Suprapubic skin (tissue), 4 donors: Measurements from ENCODE around the gene TMEM214. TPM values are rescaled to one million over a fixed set of nuclear protein-coding genes. Genes with fewer than 3 reads are reported as not detected.

Experiments
- DNase-seq, 2 donors: peaks; one replicate each; pipeline ENCODE4 v3.0.0-alpha.2; 2019; ENCODE audit warnings: low spot score in 2 of 2
- H3K27ac ChIP-seq: fragments of 200-600 bp; sonication (generic); one replicate; pipeline ENCODE4 v1.5.1; 2019
- H3K27me3 ChIP-seq: fragments of 200-600 bp; sonication (generic); one replicate; pipeline ENCODE4 v1.5.1; 2019
- H3K36me3 ChIP-seq: fragments of 200-600 bp; sonication (generic); one replicate; pipeline ENCODE4 v1.5.1; 2019
- H3K4me1 ChIP-seq: fragments of 200-600 bp; sonication (generic); one replicate; pipeline ENCODE4 v1.5.1; 2019
- H3K4me3 ChIP-seq: fragments of 200-600 bp; sonication (generic); one replicate; pipeline ENCODE4 v1.5.1; 2019; ENCODE audit warnings: mild to moderate bottlenecking
- H3K9me3 ChIP-seq: fragments of 200-600 bp; sonication (generic); one replicate; pipeline ENCODE4 v1.5.1; 2019
- EP300 ChIP-seq: sonication (generic); formaldehyde crosslinking; IDR thresholded peaks from one replicate; pipeline ENCODE4 v1.6.1; 2017; ENCODE audit warnings: antibody characterized with exemption
- POLR2A ChIP-seq, 2 donors: fragments of 450-650 bp; IDR thresholded peaks; one replicate each; pipeline ENCODE4 v1.6.1; 2017; ENCODE audit warnings: antibody characterized with exemption in 2 of 2, mild to moderate bottlenecking in 2 of 2, moderate library complexity in 2 of 2
- POLR2AphosphoS5 ChIP-seq, 3 donors: sonication (generic); formaldehyde crosslinking; IDR thresholded peaks; one replicate each; pipeline ENCODE4 v1.6.1; 2017; ENCODE audit warnings: antibody characterized with exemption in 3 of 3
- WGBS: methylation state at CpG from one replicate; pipeline ENCODE4 v1.1.5; 2018; 5-methylcytosine and 5-hydroxymethylcytosine counted together
- total RNA-seq, 4 donors: library from RNA; depleted of rRNA; stranded (reverse); fragments of >200 nt; gene quantifications; one replicate each; pipeline ENCODE4 v1.1.0, GENCODE V29; 2016
- TF ChIP-seq, protein P1 (sequence below), 2 donors: fragments of 200-600 bp in 1 of 2; fragments of 450-650 bp in 1 of 2; sonication (generic) in 1 of 2; IDR thresholded peaks; one replicate each; pipeline ENCODE4 v1.5.1; 2016 to 2019; ENCODE audit warnings: antibody characterized with exemption in 2 of 2, mild to moderate bottlenecking in 1 of 2, moderate library complexity in 1 of 2

TMEM214 gene
- total RNA-seq, 4 donors from 2014 or later = 39.2 to 56.3 (median 44.7) TPM

DNA sequence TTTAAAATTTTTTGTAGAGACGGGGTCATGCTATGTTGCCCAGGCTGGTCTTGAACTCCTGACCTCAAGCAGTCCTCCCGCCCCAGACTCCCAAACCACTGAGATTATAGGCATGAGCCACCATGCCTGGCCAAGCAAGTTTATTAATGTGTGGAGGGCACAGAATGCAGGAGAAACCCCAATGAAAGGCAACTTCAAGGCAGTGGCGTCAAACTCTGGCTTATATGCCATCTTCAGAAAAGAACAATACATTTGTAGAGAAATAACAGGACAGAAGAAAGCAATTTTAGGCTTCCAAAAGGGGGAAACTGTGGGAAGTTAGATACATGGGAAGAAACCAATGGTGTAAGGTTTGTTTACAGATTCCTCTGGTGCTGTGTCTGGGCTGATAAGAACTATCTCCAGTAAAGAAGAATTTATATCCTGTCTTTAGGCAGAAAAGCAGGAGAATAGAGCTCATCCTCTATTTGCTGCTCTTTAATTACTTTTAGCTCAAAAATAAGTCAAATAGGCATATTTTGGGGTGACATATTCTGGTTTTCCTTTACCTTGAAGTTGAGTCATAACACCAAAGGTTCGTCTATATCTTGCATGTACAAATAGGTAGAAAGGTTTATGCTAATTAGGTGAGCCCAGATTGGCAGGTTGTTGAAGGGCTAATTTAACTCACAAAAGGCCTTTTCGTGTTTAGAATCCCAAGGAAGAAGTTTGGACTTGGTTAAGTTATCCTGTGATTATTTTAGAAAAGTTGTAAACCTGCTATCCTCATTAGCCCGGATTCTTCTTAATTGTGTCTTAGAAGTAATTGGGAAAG lies 26.0 kb upstream of the TMEM214 start:
- TF ChIP-seq POLR2A (IDR thresholded peaks at IDR 0.05) = no peak
- no peak for TF ChIP-seq POLR2AphosphoS5 (IDR thresholded peaks at IDR 0.05)
- TF ChIP-seq, protein P1, sequence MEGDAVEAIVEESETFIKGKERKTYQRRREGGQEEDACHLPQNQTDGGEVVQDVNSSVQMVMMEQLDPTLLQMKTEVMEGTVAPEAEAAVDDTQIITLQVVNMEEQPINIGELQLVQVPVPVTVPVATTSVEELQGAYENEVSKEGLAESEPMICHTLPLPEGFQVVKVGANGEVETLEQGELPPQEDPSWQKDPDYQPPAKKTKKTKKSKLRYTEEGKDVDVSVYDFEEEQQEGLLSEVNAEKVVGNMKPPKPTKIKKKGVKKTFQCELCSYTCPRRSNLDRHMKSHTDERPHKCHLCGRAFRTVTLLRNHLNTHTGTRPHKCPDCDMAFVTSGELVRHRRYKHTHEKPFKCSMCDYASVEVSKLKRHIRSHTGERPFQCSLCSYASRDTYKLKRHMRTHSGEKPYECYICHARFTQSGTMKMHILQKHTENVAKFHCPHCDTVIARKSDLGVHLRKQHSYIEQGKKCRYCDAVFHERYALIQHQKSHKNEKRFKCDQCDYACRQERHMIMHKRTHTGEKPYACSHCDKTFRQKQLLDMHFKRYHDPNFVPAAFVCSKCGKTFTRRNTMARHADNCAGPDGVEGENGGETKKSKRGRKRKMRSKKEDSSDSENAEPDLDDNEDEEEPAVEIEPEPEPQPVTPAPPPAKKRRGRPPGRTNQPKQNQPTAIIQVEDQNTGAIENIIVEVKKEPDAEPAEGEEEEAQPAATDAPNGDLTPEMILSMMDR (IDR thresholded peaks at IDR 0.05) = no peak
- TF ChIP-seq EP300 = no peak
- 71% methylated on average over 6 of the region's 6 CpGs for WGBS
- H3K4me1 ChIP-seq = peaks cover 7% of the 10 kb centered on the region
- no peak for DNase-seq
- no peak overlapping the region for H3K4me3 ChIP-seq
- H3K27ac ChIP-seq = no peak overlapping the region
- no peaks in the 10 kb centered on the region for H3K27me3 ChIP-seq
- no peaks in the 10 kb centered on the region for H3K36me3 ChIP-seq
- H3K9me3 ChIP-seq = no peaks in the 10 kb centered on the region

DNA sequence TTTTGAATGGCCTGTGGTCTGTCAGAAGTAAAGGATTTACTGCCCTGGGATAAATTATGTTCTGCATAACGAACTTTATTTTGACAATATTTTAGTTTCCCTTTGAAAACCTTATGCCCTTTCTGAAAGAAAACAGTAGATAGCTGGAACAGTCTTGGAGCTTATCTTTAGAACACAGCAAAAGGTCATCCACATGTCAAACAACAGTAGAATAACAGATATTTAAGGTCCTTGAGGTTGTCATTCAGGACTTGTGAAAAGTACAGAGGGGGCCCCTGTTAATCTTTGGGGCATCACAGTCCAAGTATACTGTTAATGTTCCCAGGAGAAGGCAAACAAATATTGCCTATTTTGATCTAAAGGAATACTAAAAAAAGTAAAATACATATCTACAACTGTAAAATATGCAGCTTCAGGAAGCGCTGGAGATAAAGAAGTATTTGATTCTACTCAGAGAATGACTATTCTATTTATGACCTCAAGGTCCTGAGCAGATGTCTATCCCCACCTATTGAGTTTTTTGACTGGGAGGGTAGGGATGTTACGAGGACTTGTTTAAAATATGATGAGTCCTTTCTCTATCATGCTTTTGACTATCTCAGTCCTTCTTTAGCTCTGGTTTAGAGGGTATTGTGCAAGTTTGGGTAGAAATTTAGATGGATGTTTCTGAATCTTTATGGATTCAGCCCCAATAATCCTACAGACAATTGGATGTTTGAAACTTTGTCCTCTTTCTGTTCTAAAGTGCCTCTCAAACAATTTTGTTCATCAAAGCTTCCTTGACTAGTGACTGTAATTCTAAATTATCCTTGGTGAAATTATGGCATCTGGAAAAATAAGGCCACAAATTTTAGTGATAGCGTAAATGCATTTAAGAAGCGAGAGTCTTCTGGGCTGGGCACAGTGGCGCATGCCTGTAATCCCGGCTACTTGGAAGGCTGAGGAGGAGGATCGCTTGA lies 25.1 kb upstream of the TMEM214 start:
- no peak for DNase-seq
- Histone ChIP-seq H3K4me3 (no peak overlapping the region), H3K36me3 (no peaks in the 10 kb centered on the region), H3K27ac (no peak overlapping the region), H3K27me3 (no peaks in the 10 kb centered on the region), H3K9me3 (no peaks in the 10 kb centered on the region), H3K4me1 (peaks cover 7% of the 10 kb centered on the region)
- 92% methylated on average over 8 of the region's 8 CpGs for WGBS
- TF ChIP-seq, protein P1 (IDR thresholded peaks at IDR 0.05) = no peak
- no peak for TF ChIP-seq POLR2AphosphoS5 (IDR thresholded peaks at IDR 0.05)
- no peak for TF ChIP-seq POLR2A (IDR thresholded peaks at IDR 0.05)
- TF ChIP-seq EP300 = no peak

DNA sequence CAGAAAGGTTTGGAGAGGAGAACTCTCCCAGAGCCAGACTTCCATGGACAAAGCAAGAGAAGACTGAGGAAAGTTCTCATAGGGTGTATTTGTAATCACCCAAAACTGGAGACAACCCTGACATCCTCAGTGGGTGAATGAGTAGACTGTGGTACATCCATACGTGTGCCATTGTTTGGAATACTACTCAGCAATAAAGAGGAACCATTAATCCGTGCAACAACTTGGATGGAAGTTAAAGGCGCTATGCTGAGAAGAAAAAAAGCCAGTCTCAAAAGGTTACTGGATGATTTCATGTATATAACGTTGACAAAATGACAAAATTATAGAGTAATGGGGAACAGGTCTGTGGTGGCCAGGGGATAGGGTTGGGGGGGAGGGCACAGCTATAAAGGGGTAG lies 24.1 kb upstream of the TMEM214 start:
- Histone ChIP-seq H3K27me3 (no peaks in the 10 kb centered on the region), H3K4me3 (no peak overlapping the region), H3K27ac (no peak overlapping the region), H3K36me3 (no peaks in the 10 kb centered on the region), H3K9me3 (no peaks in the 10 kb centered on the region), H3K4me1 (peaks cover 7% of the 10 kb centered on the region)
- no peak for DNase-seq
- WGBS = 93% methylated on average over 4 of the region's 4 CpGs
- TF ChIP-seq POLR2A (IDR thresholded peaks at IDR 0.05) = no peak
- no peak for TF ChIP-seq EP300
- TF ChIP-seq, protein P1 (IDR thresholded peaks at IDR 0.05) = no peak
- no peak for TF ChIP-seq POLR2AphosphoS5 (IDR thresholded peaks at IDR 0.05)

DNA sequence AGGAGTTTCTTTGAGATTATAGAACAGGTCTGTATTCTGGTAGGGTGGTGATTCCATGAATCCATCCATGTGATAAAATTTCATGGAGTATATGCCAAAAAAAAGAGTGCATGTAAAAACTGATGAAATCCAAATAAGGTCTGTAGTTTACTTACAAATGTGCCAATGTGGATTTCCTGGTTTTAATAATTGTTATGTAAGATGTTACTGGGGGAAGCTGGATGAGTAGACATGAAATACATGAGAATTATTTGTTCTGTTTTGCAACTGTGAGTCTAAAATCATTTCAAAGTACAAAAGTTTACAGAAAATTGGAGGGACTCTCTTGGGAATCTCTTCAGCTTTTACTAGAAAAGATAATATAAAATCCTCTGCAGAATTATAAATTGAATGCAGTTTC lies 23.7 kb upstream of the TMEM214 start:
- DNase-seq = no peak
- H3K36me3 ChIP-seq = no peaks in the 10 kb centered on the region
- H3K27ac ChIP-seq = no peak overlapping the region
- no peak for TF ChIP-seq POLR2A (IDR thresholded peaks at IDR 0.05)
- H3K4me3 ChIP-seq = no peak overlapping the region
- no peaks in the 10 kb centered on the region for H3K27me3 ChIP-seq
- no peaks in the 10 kb centered on the region for H3K9me3 ChIP-seq
- peaks cover 7% of the 10 kb centered on the region for H3K4me1 ChIP-seq

DNA sequence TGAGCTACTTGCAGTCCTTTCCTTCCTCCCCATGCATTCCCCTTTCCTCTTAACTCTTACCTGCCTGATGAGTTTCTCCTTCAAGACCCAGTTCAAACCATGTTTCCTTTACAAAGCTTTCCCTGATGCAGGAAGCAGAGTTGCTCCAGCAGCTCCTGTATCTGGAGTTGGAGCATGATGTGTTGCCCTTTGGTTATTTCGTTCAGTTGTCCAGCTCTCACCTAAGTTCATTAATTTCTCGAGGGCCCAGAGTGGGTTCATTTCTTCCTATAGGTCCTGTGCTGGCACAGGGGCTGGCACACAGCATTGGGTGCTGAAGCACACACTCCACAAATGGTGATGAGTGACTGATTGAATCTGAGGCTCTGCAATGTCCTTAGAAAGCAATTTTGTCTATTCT lies 23.0 kb upstream of the TMEM214 start:
- TF ChIP-seq EP300 (no peak), POLR2AphosphoS5 (IDR thresholded peaks at IDR 0.05) (no peak), POLR2A (IDR thresholded peaks at IDR 0.05) (no peak)
- TF ChIP-seq, protein P1 (IDR thresholded peaks at IDR 0.05) = no peak
- H3K27me3 ChIP-seq = no peaks in the 10 kb centered on the region
- 95% methylated on average over 2 of the region's 2 CpGs for WGBS
- no peaks in the 10 kb centered on the region for H3K36me3 ChIP-seq
- H3K27ac ChIP-seq = peak overlapping the region; percentile 28
- H3K4me3 ChIP-seq = no peak overlapping the region
- DNase-seq = no peak
- peaks cover 7% of the 10 kb centered on the region for H3K4me1 ChIP-seq
- no peaks in the 10 kb centered on the region for H3K9me3 ChIP-seq
